ENCODE data around the gene TVP23A.

DNA sequence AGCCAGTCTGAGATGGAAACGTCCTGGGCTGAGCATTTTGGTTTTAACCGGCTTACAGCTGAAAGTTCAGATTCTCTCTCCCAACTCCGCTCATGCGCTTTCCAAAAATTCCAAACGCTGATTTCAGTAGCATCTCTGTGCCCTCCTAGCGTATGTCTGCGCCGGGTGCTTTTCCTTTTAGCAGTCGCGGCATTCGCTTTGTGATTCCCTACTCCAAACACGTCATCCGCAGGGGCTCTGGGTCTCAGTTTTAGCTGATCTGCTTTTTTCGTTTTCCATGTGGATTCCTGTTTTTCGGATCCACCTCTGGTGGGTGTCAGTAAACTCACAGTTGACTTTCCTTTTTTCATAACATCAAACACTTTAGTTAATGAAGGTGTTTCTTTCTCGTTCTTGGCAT, 22.1 kb upstream of the TVP23A start:
- TF ChIP-seq POLR2A (IDR thresholded peaks at IDR 0.05) = no peak
- TF ChIP-seq, protein P1, sequence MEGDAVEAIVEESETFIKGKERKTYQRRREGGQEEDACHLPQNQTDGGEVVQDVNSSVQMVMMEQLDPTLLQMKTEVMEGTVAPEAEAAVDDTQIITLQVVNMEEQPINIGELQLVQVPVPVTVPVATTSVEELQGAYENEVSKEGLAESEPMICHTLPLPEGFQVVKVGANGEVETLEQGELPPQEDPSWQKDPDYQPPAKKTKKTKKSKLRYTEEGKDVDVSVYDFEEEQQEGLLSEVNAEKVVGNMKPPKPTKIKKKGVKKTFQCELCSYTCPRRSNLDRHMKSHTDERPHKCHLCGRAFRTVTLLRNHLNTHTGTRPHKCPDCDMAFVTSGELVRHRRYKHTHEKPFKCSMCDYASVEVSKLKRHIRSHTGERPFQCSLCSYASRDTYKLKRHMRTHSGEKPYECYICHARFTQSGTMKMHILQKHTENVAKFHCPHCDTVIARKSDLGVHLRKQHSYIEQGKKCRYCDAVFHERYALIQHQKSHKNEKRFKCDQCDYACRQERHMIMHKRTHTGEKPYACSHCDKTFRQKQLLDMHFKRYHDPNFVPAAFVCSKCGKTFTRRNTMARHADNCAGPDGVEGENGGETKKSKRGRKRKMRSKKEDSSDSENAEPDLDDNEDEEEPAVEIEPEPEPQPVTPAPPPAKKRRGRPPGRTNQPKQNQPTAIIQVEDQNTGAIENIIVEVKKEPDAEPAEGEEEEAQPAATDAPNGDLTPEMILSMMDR (IDR thresholded peaks at IDR 0.05 in 4 of 5, conservative IDR thresholded peaks at IDR 0.05 in 1 of 5) = no peak

All from gastrocnemius medialis (tissue), 4 donors.